NK-92 treated with Interleukin-12 subunit alpha and Interleukin-12 subunit beta, amount 100 ng/mL, for 24 hours (cell line): ENCODE data around the gene TAF4B.

Experiments used
- DNase-seq: peaks from one replicate; lab custom pipeline; 2025; lab: John Stamatoyannopoulos, UW

Gene TAF4B

GRCh38 chr18:26386002-26386401 lies 159.8 kb downstream of the TAF4B start:
- DNase-seq: no peak

DNA sequence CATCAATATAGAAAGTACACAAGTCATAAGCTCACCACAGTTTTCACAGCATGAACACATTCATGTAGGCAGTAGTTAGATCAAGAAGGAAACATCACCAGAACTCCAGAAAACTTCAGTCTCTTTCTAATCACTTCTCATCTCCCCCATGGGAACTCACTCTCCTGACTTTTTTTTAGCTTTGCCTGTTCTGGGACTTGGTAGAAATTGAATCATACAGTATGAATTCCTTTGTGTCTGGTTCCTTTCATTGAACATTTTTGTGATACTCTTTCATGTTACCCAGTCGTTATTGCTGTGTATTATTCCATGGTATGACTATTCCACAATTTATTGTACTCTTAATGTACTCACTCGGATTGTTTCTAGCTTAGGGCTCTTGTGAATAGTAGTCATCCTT lies 160.2 kb downstream of the TAF4B start:
- DNase-seq: no peak

DNA sequence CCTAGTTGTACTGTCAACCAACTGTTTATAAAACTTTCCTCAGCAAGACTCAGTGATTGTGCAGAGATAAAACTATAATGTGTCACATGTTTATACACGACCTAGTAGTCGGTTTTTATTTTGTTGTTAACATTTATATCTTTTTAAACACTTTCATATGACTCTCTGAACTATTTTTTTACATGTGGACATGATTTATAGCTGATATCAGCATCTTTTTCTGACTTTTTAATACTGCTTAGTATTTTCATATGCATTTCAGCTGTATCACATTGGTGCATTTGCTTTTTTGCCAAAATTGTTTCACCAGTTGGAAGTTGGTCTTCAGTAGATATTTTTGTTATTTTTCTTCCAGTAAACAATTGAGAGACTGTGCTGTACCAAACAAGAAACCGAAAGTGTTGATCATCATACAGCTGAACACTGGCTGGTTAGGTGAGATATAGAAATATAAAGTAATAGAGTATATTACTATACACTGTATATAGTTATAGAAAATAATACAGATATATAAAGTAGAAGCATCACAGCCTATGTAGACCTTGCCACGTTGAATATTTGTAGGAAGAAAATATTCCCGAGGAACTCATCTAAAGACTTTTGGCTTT lies 167.9 kb downstream of the TAF4B start:
- DNase-seq: no peak

GRCh38 chr18:26397019-26397418 lies 170.8 kb downstream of the TAF4B start:
- no peak for DNase-seq

GRCh38 chr18:26403491-26403890 lies 177.2 kb downstream of the TAF4B start:
- no peak for DNase-seq

- no peak for DNase-seq
Measured at GRCh38 chr18:26405190-26405801, 179.1 kb downstream of the TAF4B start.

GRCh38 chr18:26406324-26406723 lies 180.1 kb downstream of the TAF4B start:
- DNase-seq: no peak

DNA sequence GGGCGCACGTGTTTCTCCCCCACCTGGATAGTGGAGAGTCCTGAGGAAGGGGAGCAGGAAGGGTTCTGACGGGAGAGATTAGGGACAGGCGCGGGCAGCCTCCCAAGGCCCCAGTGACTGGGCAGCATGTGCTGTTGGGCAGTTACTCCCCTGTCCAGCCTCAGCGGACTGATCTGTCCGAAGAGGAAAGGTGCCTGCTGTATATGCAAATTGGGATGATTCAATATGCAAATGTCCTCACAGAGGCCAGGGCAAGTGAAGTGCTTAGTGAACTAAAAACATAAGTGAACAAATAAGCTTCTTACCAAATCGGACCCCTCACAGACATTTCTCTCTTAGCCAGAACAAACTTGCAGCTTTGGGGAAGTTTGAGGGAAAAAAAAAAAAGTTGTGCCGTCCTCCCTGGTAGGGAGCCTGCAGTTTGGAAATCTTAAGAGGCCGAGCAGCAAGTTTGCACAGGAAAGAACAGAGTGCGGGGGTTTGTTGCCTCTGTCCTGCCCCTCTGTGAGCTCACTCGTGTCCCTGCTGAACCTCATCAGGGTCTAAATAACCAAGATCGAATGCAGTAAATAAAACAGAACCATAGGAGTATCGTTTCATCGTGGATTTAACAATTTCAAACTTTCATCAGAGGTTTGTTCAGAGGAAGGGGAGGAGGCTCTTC lies 180.7 kb downstream of the TAF4B start:
- DNase-seq: no peak

GRCh38 chr18:26407736-26408601 lies 181.7 kb downstream of the TAF4B start:
- no peak for DNase-seq

DNA sequence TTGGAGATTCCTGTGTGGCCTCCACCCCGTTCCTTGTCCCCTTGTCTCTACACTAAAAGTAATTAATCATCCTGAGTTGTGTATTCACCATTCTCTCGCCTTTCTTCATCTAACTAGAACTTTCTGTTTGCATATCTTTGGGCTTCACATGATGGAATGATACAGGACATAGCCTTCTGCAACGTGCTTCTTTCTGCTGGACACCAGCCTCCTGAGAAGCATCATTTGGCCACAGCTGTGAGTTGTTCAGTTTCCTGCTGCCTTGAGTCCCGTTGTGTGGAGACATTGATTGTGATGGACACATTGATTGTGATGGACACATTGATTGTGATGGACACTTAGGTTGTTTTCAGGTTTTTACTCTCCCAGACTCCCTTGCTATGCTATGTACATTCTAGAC lies 182.8 kb downstream of the TAF4B start:
- no peak for DNase-seq

DNA sequence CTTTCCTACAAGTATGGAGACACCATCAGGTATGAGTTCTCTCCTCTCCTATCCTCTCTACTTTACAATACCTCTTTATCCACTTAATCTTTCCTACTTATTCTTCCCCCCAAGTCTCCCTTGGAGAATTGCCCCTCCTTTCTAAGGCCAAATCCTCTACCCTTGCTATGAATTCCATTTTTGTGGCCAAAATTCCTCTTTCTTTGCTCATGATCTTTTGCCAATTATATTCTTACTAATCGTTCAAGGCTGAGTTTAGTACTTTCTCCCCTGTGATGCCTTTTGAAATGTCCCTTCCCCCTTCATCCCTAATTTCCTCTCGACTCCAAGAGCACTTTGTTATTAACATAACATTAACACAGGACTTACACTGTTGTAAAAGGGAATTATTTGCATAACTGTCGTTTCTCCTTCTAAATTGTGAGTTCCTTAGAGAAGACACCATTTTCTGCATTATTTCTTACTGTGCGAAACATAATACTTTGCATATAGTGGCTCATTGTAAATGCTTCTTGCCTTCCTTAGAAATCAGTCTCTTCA lies 188.7 kb downstream of the TAF4B start:
- no peak for DNase-seq

- DNase-seq: no peak
Measured at GRCh38 chr18:26415631-26416030, 189.4 kb downstream of the TAF4B start.

GRCh38 chr18:26416652-26417150 lies 190.5 kb downstream of the TAF4B start:
- no peak for DNase-seq

DNA sequence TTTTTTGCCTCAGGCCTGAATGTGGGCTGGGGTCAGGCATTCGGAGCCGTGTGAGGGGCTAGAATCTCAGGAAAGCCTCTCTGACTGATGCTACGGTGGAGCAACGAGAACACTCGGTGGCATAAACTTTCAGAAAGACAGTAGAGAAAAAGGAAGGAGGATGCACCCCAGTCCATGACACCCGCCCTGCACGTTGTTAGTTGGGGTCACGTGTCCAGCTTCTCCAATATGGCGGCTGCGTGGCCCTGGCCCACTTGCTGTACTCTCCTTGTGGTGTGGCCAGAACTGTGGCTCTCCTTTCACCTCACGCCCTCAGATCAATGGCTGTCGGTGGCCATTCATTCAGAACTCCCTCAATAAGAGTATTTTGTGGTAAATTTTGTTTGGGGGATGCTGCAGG lies 190.9 kb downstream of the TAF4B start:
- no peak for DNase-seq

GRCh38 chr18:26418225-26418624 lies 192.0 kb downstream of the TAF4B start:
- no peak for DNase-seq

DNA sequence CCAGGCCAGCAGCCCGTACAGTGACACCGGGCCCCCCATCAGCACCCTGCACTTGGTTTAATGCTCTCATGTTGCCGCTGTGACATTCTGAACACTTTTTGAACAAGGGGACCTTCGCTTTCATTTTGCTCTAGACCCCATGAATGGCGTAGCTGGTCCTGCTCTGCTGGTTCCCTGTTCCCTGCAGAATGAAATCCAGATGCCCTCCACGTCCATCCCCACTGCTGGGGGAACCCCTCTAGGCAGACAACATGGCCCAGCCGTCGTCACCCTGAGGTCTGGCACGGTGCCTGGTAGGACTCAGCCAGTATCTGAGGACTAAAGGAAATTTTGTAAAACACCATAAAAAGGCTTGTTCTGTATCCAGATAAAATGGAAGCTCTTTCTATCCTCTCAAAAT lies 193.5 kb downstream of the TAF4B start:
- no peak for DNase-seq

DNA sequence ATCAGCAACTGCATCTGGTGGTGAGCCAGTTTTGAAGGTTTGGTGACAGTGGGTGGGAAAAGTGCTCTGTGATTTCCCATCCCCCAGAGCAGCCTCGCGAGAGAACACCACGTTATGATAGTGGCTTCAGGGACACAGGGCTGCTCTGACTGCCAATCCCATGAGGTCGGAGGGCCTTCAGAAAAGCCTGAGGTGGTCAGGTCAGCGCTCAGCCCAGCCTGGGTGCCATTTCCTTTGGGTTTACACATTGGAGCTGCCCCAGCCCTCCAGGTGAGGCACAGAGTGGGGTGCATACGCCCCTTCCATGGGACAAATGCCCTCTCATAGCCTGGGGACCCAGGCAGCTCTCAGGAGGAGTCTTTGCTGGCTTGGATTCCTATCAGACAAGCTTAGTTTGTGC lies 195.3 kb downstream of the TAF4B start:
- no peak for DNase-seq

DNA sequence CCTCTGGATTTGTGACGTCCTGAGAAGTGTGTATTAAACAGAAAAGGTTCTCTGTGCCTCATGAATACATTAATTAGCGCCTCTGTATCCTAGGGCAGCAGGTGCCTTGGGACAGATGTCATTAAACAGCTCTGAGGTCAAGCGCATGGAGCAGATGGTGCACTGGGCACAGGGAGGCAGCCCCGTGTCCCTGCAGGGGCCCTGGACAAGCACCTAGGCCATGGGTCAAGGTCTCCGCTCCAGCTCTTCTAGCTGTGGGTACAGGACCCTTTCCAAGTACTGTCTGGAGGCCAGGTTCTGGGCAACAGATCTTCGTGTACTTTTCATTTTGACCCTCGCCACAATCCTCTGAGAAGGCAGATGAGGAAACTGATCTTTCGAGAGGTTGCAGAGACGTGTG lies 195.7 kb downstream of the TAF4B start:
- DNase-seq: no peak

DNA sequence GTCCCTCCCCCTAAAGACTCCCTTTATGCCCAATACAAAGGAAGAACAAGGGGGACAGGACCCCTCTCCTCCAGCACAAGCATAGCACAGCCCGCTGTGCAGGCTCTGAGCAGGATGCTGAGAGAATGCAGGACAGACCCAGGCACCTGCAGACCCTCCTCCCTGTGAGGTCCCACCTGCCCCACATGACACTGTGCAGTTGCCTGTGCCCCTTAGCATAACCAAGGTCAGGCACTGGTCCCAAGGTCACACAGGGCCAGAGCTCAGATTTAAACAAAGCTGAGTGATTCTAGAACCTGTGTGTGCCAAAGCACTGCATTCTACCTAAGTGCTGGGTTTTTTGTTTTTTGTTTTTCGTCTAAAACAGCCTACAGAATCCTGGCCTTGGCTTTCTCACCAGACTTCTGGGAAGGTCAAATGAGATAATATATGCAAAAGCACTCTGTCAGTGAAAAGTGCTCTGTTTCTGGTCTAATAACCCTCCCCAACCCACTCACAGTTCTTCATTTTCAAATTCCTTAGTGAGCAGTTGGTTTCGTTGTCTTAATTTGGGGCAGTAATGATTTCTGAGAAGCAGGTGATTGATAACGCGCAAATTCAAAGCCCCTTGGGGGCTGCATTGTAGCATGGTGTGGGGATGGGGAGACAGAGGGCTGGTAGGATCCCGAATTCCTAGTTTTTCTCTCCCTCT lies 196.4 kb downstream of the TAF4B start:
- DNase-seq: no peak

GRCh38 chr18:26424428-26425147 lies 198.3 kb downstream of the TAF4B start:
- no peak for DNase-seq

GRCh38 chr18:26425148-26425531 lies 198.9 kb downstream of the TAF4B start:
- DNase-seq: no peak
